ENCODE data around the gene TMEM87A. TPM values are rescaled to one million over a fixed set of nuclear protein-coding genes. Genes with fewer than 3 reads are reported as not detected.
"Not testable (repeated sequence)": the region's sequence is repeated elsewhere in the genome, so short reads cannot be mapped to it uniquely, and the experiment has no call there.

Gene TMEM87A
- total RNA-seq, 1 donor from 2014 or later: 45.2 TPM

GRCh38 chr15:42313463-42313862 lies 40.2 kb upstream of the TMEM87A start:
- Histone ChIP-seq H3K4me3 (no peak overlapping the region), H3K36me3 (peaks cover 0 to 43% of the 10 kb centered on the region in 2 donors), H3K27ac (no peak overlapping the region), H3K9me3 (no peaks in the 10 kb centered on the region), H3K27me3 (no peaks in the 10 kb centered on the region), H3K4me1 (no peaks in the 10 kb centered on the region)
- intact Hi-C loops (cut with DNase I): no loop called here
- DNase-seq (ENCODE audit: extremely low spot score in 2 of 2): no peak
- TF ChIP-seq CTCF (IDR thresholded peaks at IDR 0.05): no peak
- no peak for TF ChIP-seq POLR2AphosphoS5 (IDR thresholded peaks at IDR 0.05; ENCODE audit: insufficient read depth in 1 of 2, low read depth in 1 of 2)
- no peak for TF ChIP-seq POLR2A (IDR thresholded peaks at IDR 0.05)

GRCh38 chr15:42306681-42307080 lies 33.4 kb upstream of the TMEM87A start:
- TF ChIP-seq POLR2AphosphoS5 (IDR thresholded peaks at IDR 0.05; ENCODE audit: insufficient read depth in 1 of 2, low read depth in 1 of 2) (no peak), CTCF (IDR thresholded peaks at IDR 0.05) (no peak), POLR2A (IDR thresholded peaks at IDR 0.05) (no peak)
- peaks cover 0 to 37% of the 10 kb centered on the region in 2 donors for H3K36me3 ChIP-seq

GRCh38 chr15:42301004-42301403 lies 27.8 kb upstream of the TMEM87A start:
- intact Hi-C loops (cut with DNase I); DNase-seq (ENCODE audit: extremely low spot score in 2 of 2); H3K27me3 ChIP-seq; H3K4me3 ChIP-seq; H3K27ac ChIP-seq; H3K4me1 ChIP-seq; H3K9me3 ChIP-seq: not testable (repeated sequence)
- peaks cover 3 to 16% of the 10 kb centered on the region in 2 donors for H3K36me3 ChIP-seq

More at GRCh38 chr15:42306681-42307080, 33.4 kb upstream of the TMEM87A start:
- no peak for DNase-seq (ENCODE audit: extremely low spot score in 2 of 2)
- Histone ChIP-seq H3K9me3 (no peaks in the 10 kb centered on the region), H3K27ac (no peak overlapping the region), H3K4me3 (no peak overlapping the region), H3K27me3 (no peaks in the 10 kb centered on the region), H3K4me1 (no peaks in the 10 kb centered on the region)
- intact Hi-C loops (cut with DNase I): no loop called here

GRCh38 chr15:42289166-42289565 lies 15.9 kb upstream of the TMEM87A start:
- Histone ChIP-seq H3K27ac (no peak overlapping the region), H3K9me3 (no peaks in the 10 kb centered on the region), H3K4me3 (no peak overlapping the region), H3K36me3 (peaks cover 0 to 38% of the 10 kb centered on the region in 2 donors), H3K4me1 (no peaks in the 10 kb centered on the region), H3K27me3 (no peaks in the 10 kb centered on the region)
- intact Hi-C loops (cut with DNase I): no loop called here
- DNase-seq (ENCODE audit: extremely low spot score in 2 of 2): no peak
- TF ChIP-seq POLR2A (IDR thresholded peaks at IDR 0.05) (no peak), POLR2AphosphoS5 (IDR thresholded peaks at IDR 0.05; ENCODE audit: insufficient read depth in 1 of 2, low read depth in 1 of 2) (no peak), CTCF (IDR thresholded peaks at IDR 0.05) (no peak)

- intact Hi-C loops (cut with DNase I): no loop called here
- peaks cover 0 to 33% of the 10 kb centered on the region in 2 donors for H3K36me3 ChIP-seq
- H3K27me3 ChIP-seq: no peaks in the 10 kb centered on the region
These were observed 14.7 kb upstream of the TMEM87A start for GRCh38 chr15:42287931-42288330.

More at GRCh38 chr15:42287931-42288330, 14.7 kb upstream of the TMEM87A start:
- H3K4me3 ChIP-seq: no peak overlapping the region
- no peaks in the 10 kb centered on the region for H3K4me1 ChIP-seq
- no peak for TF ChIP-seq POLR2AphosphoS5 (IDR thresholded peaks at IDR 0.05; ENCODE audit: insufficient read depth in 1 of 2, low read depth in 1 of 2)
- no peak for TF ChIP-seq CTCF (IDR thresholded peaks at IDR 0.05)
- no peak for TF ChIP-seq POLR2A (IDR thresholded peaks at IDR 0.05)
- H3K27ac ChIP-seq: no peak overlapping the region
- H3K9me3 ChIP-seq: no peaks in the 10 kb centered on the region
- no peak for DNase-seq (ENCODE audit: extremely low spot score in 2 of 2)

Data from vagina (tissue), 2 donors.